ENCODE measurements around the gene EHD4.

Gene EHD4

DNA sequence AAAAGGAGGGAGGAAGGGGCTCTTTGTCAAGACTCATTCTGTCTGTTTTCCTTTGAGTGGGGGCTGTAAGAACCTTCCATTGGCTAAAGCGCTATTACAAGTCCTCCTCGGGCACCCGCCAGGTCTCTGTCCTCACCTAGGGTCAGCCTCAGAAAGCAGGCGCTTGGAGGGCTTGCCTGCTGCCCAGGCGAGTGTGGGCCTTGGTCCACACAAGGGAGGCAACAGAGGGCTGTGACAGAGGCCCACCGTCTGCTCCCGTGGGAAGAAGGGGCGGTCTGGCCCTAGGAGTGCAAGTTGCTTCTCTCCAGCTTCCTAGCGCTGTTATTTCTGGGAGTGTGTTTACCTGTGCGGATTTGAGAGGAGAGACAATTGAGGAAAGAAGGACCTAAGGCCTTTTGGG lies 24.0 kb upstream of the EHD4 start:
- FAIRE-seq = no peak

DNA sequence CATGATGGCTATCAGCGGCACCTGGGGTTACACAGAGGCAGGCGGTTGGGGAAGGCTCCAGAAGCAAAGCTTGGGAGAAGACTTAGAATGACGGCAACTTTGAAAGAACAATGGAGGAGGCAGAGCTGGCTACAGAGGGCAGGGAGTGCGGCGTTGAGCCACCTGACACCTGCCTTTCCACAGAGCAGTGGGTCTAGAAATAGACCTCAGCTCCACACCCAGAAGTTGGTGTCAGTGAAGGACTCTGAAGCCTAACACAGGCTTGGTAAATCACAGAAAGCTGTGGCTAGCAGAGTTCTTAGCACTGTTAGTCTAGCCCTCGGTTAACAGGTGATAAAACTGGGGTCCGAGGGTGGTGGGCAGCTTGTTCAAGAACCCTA lies 23.1 kb upstream of the EHD4 start:
- DNase-seq (ENCODE audit: extremely low spot score, insufficient read length, low read depth) (no peak), FAIRE-seq (no peak)

More for the DNA sequence above, 24.0 kb upstream of the EHD4 start:
- DNase-seq (ENCODE audit: extremely low spot score, insufficient read length, low read depth) = no peak

DNA sequence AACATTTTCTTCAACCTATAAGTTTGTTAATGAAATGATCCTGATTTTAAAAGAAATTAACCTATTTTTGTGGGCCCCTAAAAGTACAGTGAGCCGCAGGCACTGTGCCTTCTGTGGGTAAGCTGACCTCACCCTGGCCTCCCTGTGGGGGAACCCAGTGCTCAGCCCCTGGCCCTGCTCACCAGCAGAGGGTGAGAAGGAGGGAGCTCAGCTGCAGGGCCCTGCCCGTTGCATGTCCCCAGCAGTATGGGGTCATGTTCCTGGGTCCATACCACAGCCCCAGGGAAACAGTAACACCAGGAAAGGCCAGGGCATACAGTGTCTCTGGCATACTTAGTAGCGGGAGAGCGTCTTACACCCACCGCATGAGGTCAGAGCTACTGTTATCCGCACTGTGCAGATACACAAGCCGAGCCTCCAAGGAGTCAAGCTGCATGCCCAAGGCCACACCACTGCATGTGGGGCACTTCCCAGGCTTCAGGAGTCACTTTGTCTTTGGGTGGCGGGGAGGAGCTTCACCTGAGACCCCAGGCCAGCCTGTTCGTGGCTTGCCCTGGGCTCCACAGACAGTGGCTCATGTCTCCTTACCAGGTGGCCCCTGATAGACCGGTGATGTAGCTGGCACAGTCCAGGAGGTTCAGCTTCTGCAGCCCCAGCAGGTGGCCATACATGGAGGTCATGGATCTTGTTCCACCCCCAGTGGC lies 22.6 kb upstream of the EHD4 start:
- FAIRE-seq (no peak), DNase-seq (ENCODE audit: extremely low spot score, insufficient read length, low read depth) (no peak)

DNA sequence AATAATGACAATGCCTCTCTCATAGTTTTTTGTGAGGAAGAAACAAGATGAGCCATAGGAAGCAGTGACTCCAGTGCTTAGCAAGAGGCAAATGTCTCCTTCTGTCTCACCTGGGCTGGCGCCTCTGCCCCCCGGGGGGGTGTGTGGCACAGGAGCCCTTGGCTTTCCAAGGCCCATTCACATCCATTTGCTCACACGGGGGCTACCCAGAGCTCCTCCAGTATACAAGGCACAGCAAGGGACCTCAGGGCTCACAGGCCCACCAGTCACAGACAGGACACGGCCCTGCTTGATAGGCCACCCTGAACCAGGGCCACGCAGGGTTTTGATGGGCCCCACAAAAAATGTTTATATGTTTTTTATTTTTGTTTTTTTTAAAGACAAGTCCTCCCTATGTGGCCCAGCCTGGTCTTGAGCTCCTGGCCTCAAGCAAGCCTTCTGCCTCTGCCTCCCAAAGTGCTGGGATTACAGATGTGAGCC lies 21.9 kb upstream of the EHD4 start:
- FAIRE-seq (no peak), DNase-seq (ENCODE audit: extremely low spot score, insufficient read length, low read depth) (no peak)

DNA sequence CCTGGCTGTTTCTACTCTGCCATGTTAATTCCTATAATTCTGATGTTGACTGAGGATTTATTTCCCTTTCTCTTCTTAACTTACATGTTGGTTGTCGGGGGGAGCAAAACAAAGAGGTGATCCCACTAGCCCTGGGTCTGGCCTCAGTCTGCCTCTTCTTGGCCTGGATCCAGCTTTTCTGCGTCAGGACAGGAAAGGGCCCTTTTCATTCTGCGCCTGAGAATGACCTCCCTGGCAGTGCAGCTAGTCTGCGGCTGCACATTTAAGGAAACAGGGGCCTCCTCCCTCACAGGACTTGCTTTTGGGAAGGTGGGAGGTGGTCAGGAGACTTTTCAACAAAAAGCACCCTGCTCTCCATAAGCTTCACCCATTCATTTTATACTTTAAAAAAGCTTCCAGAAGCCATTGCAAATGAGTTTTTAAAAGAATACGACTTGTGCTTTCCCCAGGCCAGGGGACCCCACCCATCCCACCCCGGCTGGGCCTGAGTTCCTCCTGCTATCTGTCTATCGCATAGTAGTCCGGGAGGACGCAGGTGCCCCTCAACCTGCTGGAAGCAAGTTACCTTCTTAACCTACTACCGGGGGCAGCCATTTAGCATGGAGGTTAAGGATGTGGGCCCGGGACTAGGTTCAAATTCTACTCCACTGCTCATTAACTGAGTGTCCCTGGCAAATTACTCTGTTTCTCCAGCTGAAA lies 21.3 kb upstream of the EHD4 start:
- DNase-seq (ENCODE audit: extremely low spot score, insufficient read length, low read depth) (no peak), FAIRE-seq (no peak)

DNA sequence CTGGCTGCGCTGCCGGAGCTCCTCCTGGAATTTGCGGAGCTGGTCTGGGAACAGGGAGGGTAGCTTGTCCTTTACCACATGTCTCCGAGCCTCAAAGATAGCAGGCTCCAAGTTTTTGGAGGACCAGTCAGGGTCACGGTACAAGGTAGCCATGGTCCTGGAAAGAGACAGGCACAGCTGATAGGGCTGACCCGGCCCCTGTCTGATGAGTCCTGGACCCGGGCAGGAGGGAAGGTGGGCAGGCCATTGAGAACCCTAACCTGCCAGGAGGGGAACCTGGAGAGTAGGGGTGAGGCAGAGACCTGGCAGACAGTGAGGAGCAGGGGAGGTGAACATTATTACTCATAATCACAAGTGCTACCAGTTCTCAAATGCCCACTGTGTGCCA lies 20.4 kb upstream of the EHD4 start:
- DNase-seq (ENCODE audit: extremely low spot score, insufficient read length, low read depth) (no peak), FAIRE-seq (no peak)

DNA sequence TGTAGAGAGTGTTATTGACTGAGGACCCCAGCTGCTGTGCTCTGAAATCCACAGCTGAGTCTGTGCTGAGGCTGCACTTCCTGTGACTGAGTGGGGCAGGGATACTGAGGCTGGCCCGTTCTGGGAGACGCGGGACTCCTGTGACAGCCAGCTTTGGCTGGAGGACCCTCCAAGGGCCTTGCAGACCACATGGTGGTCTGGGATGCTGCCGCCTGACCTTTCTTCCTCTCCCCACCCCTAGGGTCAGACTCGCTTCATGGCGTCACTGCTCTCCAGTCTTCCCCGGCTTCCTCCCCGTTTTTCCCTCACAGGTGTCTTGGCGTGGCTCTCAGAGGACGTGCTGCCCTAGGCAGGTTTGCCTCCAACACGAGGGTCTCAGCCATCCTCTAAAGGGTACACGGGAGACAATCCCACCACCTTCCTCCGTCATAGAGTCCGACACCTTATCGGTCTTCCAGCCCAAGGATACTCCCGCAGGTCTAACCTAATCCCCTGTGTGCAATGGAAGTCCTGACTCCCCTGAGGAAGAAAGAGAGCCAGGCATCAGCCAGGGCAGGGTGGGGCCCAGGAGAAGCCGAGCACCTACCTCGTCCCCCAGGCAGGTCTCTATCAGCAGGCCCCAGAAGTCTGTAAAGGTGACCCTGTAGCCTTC lies 19.9 kb upstream of the EHD4 start:
- FAIRE-seq (no peak), DNase-seq (ENCODE audit: extremely low spot score, insufficient read length, low read depth) (no peak)

DNA sequence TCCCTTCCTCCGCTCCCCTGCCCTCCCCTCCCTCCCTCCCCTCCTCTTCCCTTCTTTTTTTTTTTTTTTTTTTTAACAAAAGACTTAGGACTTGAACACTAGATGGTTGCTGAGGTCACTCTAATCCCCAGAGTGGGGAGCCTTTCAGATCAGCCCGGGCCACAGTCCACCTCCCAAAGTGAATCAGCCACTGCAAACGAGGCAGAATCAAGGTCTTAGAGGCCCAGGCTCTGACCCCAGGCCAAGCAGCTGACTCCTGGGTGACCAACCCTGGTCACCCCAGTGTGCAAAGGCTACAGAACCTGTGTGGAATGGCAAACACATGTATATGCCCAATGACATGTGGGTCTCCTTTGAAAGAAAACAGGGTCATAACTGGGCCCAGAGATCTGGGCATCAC lies 18.3 kb upstream of the EHD4 start:
- DNase-seq (ENCODE audit: extremely low spot score, insufficient read length, low read depth) (no peak), FAIRE-seq (no peak)

DNA sequence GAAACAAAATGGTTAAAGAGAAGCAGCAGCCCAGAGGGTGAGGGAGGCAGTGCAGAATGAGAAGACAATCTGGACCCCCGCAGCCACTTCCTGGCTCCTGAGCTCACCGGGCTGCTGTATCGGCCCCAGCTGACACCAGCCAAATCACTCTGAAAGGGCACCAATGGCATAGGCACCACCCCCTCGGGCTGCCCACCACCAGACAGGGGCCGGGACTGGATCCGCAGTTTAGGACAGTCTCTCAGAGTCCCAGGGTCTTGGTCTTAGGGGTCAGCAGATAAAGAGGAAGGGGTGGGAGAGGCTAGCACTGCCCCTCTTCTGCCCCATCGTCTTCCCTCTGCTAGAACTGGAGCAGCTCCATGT lies 17.9 kb upstream of the EHD4 start:
- no peak for FAIRE-seq
- DNase-seq (ENCODE audit: extremely low spot score, insufficient read length, low read depth) = no peak

DNA sequence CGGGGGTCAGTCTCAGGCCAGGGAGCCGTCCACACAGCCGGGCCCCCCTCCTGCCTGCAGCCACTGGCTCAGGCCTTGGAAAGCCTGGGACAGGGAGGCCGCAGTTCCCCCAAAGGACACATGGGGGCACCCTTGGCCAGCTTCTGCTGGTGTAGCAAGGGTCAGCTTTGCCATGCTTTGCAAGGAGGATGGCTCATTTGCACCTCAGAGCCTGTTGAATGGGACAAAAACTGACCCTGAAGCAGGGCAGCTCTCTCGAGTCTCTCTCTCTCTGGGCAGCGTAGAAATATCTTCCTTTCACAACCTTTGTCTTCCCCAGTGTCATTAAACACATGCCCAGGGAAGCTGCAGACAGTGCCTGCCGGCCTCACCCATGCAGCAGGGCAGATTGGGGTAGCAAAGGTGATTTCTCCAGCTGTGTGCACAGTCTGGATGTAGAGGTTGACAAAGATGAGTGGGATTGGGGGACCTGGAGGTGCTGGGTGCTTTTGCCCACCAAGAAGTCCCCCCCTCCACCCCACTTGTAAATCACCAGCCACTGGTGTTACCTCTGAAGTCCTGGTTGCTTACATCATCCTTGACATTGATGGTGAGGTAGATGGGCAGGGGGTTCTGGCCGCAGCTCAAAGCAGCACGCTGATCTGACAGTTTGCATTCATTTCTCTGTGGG lies 17.4 kb upstream of the EHD4 start:
- peak; percentile 84 for FAIRE-seq

DNA sequence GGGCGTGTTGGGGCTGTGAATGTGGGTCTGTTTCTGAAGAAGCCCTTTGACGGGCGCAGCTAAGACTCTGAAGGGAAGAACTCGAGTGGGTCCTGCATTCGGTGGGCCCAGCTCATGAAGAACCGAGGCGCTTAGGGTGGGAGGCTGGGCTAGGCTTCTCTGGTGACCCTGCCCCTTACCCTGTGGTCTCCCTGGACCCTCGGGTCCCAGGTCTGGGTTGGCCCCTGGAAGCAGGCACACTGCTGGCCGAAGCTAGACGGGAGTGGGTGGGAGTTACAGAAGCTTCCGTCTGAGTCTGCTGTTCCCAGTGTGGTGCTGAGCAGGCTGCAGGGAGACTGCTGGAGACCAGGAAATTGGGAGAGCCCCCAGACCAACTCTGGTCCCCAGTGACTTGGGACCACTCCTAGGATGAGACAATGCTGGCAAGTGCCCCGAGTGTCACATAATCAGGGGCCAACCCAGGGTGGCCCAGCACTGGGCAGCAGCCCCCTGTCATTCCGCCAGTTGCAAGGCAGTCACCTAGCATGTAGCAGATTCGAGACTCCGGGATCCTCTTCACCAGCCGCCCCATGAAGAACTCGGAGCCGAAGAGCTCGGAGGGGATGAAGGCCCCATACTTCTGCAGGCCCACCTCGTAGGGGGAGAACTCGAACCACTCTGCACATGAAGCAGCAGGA lies 16.7 kb upstream of the EHD4 start:
- FAIRE-seq = no peak
- no peak for DNase-seq (ENCODE audit: extremely low spot score, insufficient read length, low read depth)

More for the DNA sequence above, 17.4 kb upstream of the EHD4 start:
- peak; percentile 72 for DNase-seq (ENCODE audit: extremely low spot score, insufficient read length, low read depth)

DNA sequence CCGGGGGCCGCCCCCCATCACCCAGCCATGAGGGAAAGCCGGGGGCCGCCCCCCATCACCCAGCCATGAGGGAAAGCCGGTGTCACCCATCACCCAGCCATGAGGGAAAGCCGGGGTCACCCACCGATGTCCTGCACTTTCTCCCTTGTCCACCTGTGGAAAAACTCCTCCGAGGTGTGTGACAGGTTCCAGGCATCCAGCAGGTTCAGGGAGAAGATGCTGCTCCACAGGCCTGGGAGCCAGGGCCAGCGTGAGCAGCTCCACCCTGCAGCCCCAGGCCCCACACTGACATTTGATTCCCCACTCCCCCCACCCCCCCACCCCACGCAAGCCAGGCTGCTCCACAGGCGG lies 15.5 kb upstream of the EHD4 start:
- DNase-seq (ENCODE audit: extremely low spot score, insufficient read length, low read depth) = no peak
- no peak for FAIRE-seq

DNA sequence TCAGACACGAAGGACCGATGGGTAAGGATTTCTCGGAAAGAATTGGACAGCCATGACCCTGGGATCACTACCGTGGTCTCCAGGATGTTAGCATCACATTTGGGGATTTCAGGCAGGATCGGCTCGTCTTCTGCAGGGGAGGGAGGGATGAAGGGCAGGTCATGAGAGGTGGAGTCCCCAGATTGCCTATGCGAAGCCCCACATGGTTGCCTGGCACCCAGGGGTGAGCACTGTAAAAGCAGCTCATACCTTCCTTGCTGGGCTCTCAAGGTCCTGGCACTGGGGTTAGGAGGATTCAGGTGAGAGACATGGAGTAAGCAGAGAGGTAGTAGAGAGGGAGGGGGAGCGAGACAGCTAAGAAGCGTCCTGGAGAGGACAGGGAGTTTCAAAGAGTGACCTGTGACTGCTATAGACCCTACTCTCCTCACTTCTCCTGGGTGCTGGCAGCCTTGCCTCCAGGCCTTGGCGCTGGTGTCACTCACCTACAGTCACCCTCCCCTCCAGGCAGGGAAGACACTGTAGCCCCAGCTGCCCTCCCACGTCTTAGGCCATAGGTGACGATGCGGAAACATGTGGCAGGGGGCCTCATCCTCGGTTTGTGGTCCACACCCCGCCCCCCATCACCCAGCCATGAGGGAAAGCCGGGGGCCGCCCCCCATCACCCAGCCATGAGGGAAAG lies 15.0 kb upstream of the EHD4 start:
- DNase-seq (ENCODE audit: extremely low spot score, insufficient read length, low read depth) = no peak
- no peak for FAIRE-seq

DNA sequence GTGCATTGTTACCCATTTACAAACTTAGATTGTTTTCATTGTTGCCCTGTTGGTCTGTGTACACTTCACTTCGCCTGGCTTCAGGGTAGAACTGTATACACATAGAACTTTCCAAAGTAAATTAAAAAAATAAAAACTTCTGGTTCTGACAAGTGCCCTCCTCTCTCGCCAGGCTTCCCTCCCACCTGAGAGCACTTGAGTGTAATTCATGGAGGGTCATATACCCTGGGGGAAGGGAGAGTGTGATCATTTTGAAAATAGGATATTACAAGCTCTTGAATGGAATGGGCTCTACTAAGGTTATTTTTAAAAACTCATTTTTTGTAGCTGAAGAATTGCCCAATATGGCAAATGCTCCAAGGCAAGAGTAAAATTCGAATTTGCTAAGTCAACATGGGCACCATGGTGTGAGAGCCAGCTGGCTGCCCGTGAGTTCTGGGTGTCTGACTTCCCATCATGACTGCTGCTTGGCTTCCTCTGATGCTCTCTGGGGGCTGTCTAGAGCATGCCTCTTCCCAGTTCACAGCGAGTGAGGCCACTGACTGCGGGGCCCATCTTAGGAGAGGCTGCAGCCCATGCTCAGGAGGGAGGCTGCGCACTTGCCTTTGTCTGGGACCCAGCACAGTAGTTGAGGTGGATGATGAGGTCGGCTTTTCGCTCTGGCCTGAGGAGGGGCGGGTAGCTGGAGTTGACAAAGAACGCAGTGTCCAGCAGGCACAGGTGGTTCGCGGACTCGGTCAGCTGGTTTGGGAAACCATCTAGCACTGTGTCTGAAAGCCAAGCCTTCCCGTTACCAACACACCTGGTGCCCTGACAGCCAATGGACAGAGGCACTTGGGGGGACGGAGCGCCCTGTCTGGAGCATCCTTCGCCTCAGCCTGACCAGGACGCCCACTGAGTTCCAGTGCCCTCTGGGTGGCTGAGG lies 13.1 kb upstream of the EHD4 start:
- DNase-seq (ENCODE audit: extremely low spot score, insufficient read length, low read depth) (no peak), FAIRE-seq (no peak)

DNA sequence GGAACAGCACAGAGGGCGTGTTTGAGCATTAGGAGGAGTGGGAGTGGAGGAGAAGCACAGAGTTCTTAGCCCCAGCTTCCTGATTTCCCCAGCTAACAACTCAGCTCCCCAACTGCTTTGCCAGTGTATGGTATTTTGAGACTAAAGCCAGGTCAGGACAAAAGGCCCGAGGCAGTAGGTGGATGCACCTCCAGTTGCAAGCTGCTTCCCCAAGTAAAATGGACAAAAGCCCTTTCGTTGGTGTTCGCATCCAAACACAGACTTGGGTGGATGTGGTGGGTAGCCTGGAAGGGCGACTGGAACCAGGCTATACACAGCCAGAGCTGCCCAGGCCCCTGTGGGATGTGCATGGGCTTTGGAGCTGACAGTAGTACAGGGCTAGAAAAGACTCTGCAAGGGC lies 12.3 kb upstream of the EHD4 start:
- no peak for FAIRE-seq

DNA sequence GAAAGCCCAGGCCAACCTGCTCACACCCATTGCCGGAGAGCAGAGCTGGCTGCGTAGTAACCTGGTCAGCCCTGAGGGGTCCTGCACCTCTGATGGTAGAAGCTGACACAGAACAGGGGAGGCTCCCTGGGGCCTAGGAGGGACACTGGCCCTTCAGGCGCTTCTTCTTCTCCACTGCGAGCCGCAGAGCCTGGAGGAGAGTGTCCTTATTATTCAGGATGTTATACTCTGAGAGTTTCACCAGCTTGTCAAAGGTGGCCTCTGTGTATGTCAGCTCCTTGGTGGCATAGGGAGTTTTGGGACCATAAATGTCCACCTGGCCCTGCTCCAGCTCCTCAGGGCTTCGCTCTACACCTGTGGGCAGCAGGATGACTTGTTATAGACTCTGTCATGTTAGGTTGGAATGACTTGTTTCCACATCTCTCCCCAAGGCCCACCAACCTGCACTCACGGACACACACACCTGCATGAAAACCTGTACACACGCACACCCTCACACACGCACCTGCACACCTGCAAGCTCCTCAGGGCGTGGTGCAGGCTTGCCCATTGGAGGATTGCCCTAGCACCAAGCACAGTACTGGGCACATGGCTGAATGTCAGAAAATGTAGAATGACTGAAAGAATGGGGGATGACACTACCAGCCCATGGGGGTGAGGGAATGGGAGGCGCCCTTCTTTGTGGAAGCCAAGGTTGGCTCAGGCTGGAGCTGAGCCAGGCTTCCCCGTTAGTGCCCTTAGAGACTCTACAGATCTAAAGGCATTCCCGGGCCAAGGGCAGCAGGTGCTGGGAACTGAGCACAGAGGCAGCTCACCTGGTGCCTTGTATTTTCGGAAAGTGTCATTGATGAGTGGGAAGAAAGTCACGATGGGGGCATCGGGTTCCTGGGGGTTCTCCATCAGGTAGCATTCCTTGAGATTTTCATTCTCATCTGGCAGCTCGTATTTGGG lies 11.5 kb upstream of the EHD4 start:
- DNase-seq (ENCODE audit: extremely low spot score, insufficient read length, low read depth) = no peak
- FAIRE-seq = no peak

More for the DNA sequence above, 12.3 kb upstream of the EHD4 start:
- DNase-seq (ENCODE audit: extremely low spot score, insufficient read length, low read depth) = no peak

DNA sequence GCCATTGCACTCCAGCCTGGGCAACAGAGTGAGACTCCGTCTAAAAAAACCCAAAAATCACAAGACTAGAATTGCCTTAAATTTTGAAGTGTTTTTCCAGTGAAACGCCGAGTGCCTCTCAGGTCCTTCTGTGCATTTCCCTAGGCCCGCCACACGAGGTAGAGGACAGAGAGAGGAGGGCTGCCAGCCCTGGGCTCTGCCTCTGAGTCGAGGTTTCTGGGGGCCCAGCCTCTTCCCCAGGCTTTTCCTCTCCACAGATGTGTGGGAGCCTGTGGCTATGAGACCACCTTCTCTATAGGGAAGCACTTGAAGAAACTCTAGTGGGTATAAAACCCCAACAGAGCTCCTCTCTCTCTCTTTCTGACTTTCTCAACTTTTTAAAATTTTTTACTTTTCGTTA lies 10.9 kb upstream of the EHD4 start:
- no peak for DNase-seq (ENCODE audit: extremely low spot score, insufficient read length, low read depth)
- no peak for FAIRE-seq
